SK-N-SH (cell line): ENCODE data around the gene OS9. TPM values are rescaled to one million over a fixed set of nuclear protein-coding genes. Genes with fewer than 3 reads are reported as not detected.
"Not testable (repeated sequence)": the region's sequence is repeated elsewhere in the genome, so short reads cannot be mapped to it uniquely, and the experiment has no call there.

Experiments used
- CTCF ChIA-PET: fragments of 300-600, 350-600 bp; formaldehyde crosslinking; extraction: SDS; loops from one replicate; lab custom pipeline; 2021; lab: Yijun Ruan, JAX
- POLR2A ChIA-PET: fragments of 350-600 bp; sonication (Branson Sonifier 250); formaldehyde crosslinking; extraction: SDS; loops from one replicate; lab custom pipeline; 2020; ENCODE audit warnings: antibody characterized with exemption, inconsistent platforms; lab: Yijun Ruan, JAX
- DNase-seq: peaks from one replicate; pipeline ENCODE4 v3.0.0; 2012
- H2AFZ ChIP-seq: fragments of 200-600 bp; sonication (generic); 2 replicates; pipeline ENCODE4 v1.8.1; 2016; ENCODE audit warnings: antibody characterized with exemption, mild to moderate bottlenecking, low read depth
- H3F3A ChIP-seq: fragments of 200-600 bp; sonication (generic); replicated peaks from 2 replicates; pipeline ENCODE3; 2016; ENCODE audit warnings: antibody characterized with exemption, mild to moderate bottlenecking; ENCODE audit not compliant: insufficient read depth
- H3K27ac ChIP-seq, 2 experiments: fragments of 200-500 bp in 1 of 2; fragments of 200-600 bp in 1 of 2; sonication (Bioruptor generic) in 1 of 2; sonication (generic), shearing (Covaris generic) in 1 of 2; 2 replicates each; pipeline versions ENCODE4 v1.5.1 to v1.6.1; 2014 to 2016; ENCODE audit warnings: low read depth in 2 of 2, inconsistent platforms in 1 of 2, low read length in 1 of 2, mild to moderate bottlenecking in 1 of 2, mixed read lengths in 1 of 2
- H3K27me3 ChIP-seq: fragments of 200-600 bp; sonication (generic), shearing (Covaris generic); 2 replicates; pipeline ENCODE4 v1.6.1; 2016; ENCODE audit warnings: mixed run types; ENCODE audit not compliant: insufficient read depth
- H3K36me3 ChIP-seq, 2 experiments: fragments of 200-500 bp in 1 of 2; fragments of 200-600 bp in 1 of 2; sonication (Bioruptor generic) in 1 of 2; sonication (generic) in 1 of 2; replicated peaks in 1 of 2; 2 replicates each; pipeline versions ENCODE3 to v1.5.1; 2014 to 2016; ENCODE audit warnings: low read length in 1 of 2, mild to moderate bottlenecking in 1 of 2; ENCODE audit not compliant: insufficient read depth in 2 of 2, control insufficient read depth in 1 of 2
- H3K4me1 ChIP-seq, 2 experiments: fragments of 200-500 bp in 1 of 2; fragments of 200-600 bp in 1 of 2; sonication (Bioruptor generic) in 1 of 2; sonication (generic), shearing (Covaris generic) in 1 of 2; 2 replicates each; pipeline versions ENCODE4 v1.5.1 to v1.6.1; 2014 to 2016; ENCODE audit warnings: low read depth in 1 of 2, low read length in 1 of 2, mixed run types in 1 of 2; ENCODE audit not compliant: insufficient read depth in 2 of 2, control insufficient read depth in 1 of 2
- H3K4me2 ChIP-seq: fragments of 200-600 bp; sonication (generic), shearing (Covaris generic); 2 replicates; pipeline ENCODE4 v1.6.1; 2017; ENCODE audit warnings: mixed run types
- H3K4me3 ChIP-seq, 2 experiments: fragments of 200-500 bp in 1 of 2; fragments of 200-600 bp in 1 of 2; sonication (Bioruptor generic) in 1 of 2; sonication (generic), shearing (Covaris generic) in 1 of 2; 2 replicates each; pipeline versions ENCODE4 v1.5.1 to v1.8.1; 2014 to 2016; ENCODE audit warnings: low read depth in 2 of 2, inconsistent platforms in 1 of 2, low read length in 1 of 2, mild to moderate bottlenecking in 1 of 2, mixed read lengths in 1 of 2, moderate library complexity in 1 of 2
- H3K79me2 ChIP-seq: fragments of 200-600 bp; sonication (generic); 2 replicates; pipeline ENCODE4 v1.8.1; 2017; ENCODE audit warnings: mild to moderate bottlenecking; ENCODE audit not compliant: insufficient read depth
- H3K9ac ChIP-seq: fragments of 200-600 bp; sonication (generic); 2 replicates; pipeline ENCODE4 v1.6.1; 2017; ENCODE audit warnings: mixed run types
- H3K9me2 ChIP-seq: fragments of 200-600 bp; sonication (generic); 2 replicates; pipeline ENCODE4 v1.6.1; 2017; ENCODE audit warnings: mixed run types
- H3K9me3 ChIP-seq: fragments of 200-600 bp; sonication (generic); 2 replicates; pipeline ENCODE4 v1.6.1; 2017; ENCODE audit warnings: mixed run types, mild to moderate bottlenecking, moderate library complexity
- H4K20me1 ChIP-seq: fragments of 200-600 bp; sonication (generic); 2 replicates; pipeline ENCODE4 v1.6.1; 2017; ENCODE audit warnings: mild to moderate bottlenecking, mixed run types; ENCODE audit not compliant: insufficient read depth
- CTCF ChIP-seq: fragments of 200-600 bp; sonication (generic); IDR thresholded peaks from 2 replicates; pipeline ENCODE4 v1.6.1; 2017; ENCODE audit warnings: antibody characterized with exemption, mild to moderate bottlenecking, moderate library complexity
- EP300 ChIP-seq, 2 experiments: IDR thresholded peaks; 2 replicates each; pipeline versions ENCODE4 v1.4.0 to v1.6.1; 2012; ENCODE audit warnings: borderline replicate concordance in 1 of 2, low read depth in 1 of 2, low read length in 1 of 2
- EZH2phosphoT487 ChIP-seq: fragments of 200-600 bp; sonication (generic); IDR thresholded peaks from 2 replicates; pipeline ENCODE4 v1.6.1; 2017; ENCODE audit warnings: low read depth, mixed run types, mild to moderate bottlenecking, antibody characterized with exemption, moderate library complexity, borderline replicate concordance
- FOXM1 ChIP-seq: IDR thresholded peaks from 2 replicates; pipeline ENCODE4 v1.4.0; 2012; ENCODE audit warnings: low read depth, mild to moderate bottlenecking
- IRF3 ChIP-seq: fragments of 150-350 bp; IDR thresholded peaks from 2 replicates; pipeline ENCODE4 v1.6.1; 2016; ENCODE audit warnings: mild to moderate bottlenecking, low read depth, low read length
- MAX ChIP-seq: IDR thresholded peaks from 2 replicates; pipeline ENCODE4 v1.4.0; 2012; ENCODE audit warnings: low read depth
- MEF2A ChIP-seq: IDR thresholded peaks from 2 replicates; pipeline ENCODE4 v1.4.0; 2012; ENCODE audit warnings: low read depth, borderline replicate concordance
- NRF1 ChIP-seq: IDR thresholded peaks from 2 replicates; pipeline ENCODE4 v1.6.1; 2012; ENCODE audit warnings: low read depth, mild to moderate bottlenecking, low read length
- POLR2AphosphoS5 ChIP-seq: IDR thresholded peaks from 2 replicates; pipeline ENCODE4 v1.6.1; 2012; ENCODE audit warnings: low read depth, low read length
- RAD21 ChIP-seq: IDR thresholded peaks from 2 replicates; pipeline ENCODE4 v1.6.1; 2012; ENCODE audit warnings: mild to moderate bottlenecking, low read length
- RCOR1 ChIP-seq: fragments of 150-350 bp; IDR thresholded peaks from 2 replicates; pipeline ENCODE4 v1.6.1; 2017; ENCODE audit warnings: antibody characterized with exemption, low read length
- REST ChIP-seq: IDR thresholded peaks from 2 replicates; pipeline ENCODE4 v1.6.1; 2012; ENCODE audit warnings: mild to moderate bottlenecking, low read depth, low read length, moderate library complexity
- RXRA ChIP-seq: IDR thresholded peaks from 2 replicates; pipeline ENCODE4 v1.4.0; 2012; ENCODE audit warnings: low read depth, mild to moderate bottlenecking, borderline replicate concordance
- SIN3A ChIP-seq: IDR thresholded peaks from 2 replicates; pipeline ENCODE4 v1.6.1; 2012; ENCODE audit warnings: low read depth, mild to moderate bottlenecking, low read length, moderate library complexity, borderline replicate concordance
- ZBTB33 ChIP-seq: IDR thresholded peaks from 2 replicates; pipeline ENCODE4 v1.4.0; 2012; ENCODE audit warnings: low read depth, borderline replicate concordance
- WGBS: methylation state at CpG from one replicate; pipeline ENCODE4 v1.1.6; 2017; ENCODE audit warnings: low lambda C conversion rate; 5-methylcytosine and 5-hydroxymethylcytosine counted together
- polyA plus RNA-seq, 3 experiments: library from polyadenylated mRNA; depleted of rRNA; stranded (reverse); fragments of >200 nt; gene quantifications; 2 replicates each; pipeline ENCODE4 v1.2.3, GENCODE V29; 2012

The OS9 gene
- polyA plus RNA-seq, 1 of the 3 experiments (the other 2 are of a cell fraction): 280 TPM

- no peak for TF ChIP-seq POLR2AphosphoS5
- TF ChIP-seq RXRA: no peak
- no peak for TF ChIP-seq REST
- TF ChIP-seq ZBTB33: no peak
- TF ChIP-seq FOXM1: no peak
These were observed 32.6 kb upstream of the OS9 start (continued) for GRCh38 chr12:57661376-57661775.

GRCh38 chr12:57665066-57665820, 28.7 kb upstream of the OS9 start:
- H3K9me3 ChIP-seq: peaks cover 11% of the 10 kb centered on the region
- H3K4me2 ChIP-seq, H3K36me3 ChIP-seq, CTCF ChIA-PET, H3K79me2 ChIP-seq, H3K4me3 ChIP-seq, H3K27ac ChIP-seq, H3F3A ChIP-seq, H3K9me2 ChIP-seq, POLR2A ChIA-PET, DNase-seq, H3K27me3 ChIP-seq, H3K9ac ChIP-seq, H4K20me1 ChIP-seq, H3K4me1 ChIP-seq, H2AFZ ChIP-seq: not testable (repeated sequence)
- WGBS: 53% methylated on average over 8 of the region's 34 CpGs

GRCh38 chr12:57666897-57667296, 27.0 kb upstream of the OS9 start:
- 37% methylated on average over 5 of the region's 5 CpGs for WGBS
- CTCF ChIA-PET: interaction anchor here (1.1 to 1.6 kb wide), 3 partner anchors 9 to 34 kb away, joined by 3 to 4 read pairs (median 3); partner anchors contain the start of gene B4GALNT1
- TF ChIP-seq NRF1 (no peak), EP300 (IDR thresholded peaks at IDR 0.05; ENCODE audit: borderline replicate concordance in 1 of 2, low read depth in 1 of 2, low read length in 1 of 2) (no peak), RXRA (no peak), SIN3A (no peak), CTCF (no peak), POLR2AphosphoS5 (no peak), MEF2A (no peak), RAD21 (no peak), IRF3 (no peak), MAX (no peak), RCOR1 (no peak), EZH2phosphoT487 (no peak)

More at GRCh38 chr12:57666897-57667296, 27.0 kb upstream of the OS9 start:
- H3K9me3 ChIP-seq: peaks cover 2% of the 10 kb centered on the region; the same call in 1 of the 2 replicates
- POLR2A ChIA-PET: no interaction called here
- H3K9ac ChIP-seq: no peak overlapping the region
- no peaks in the 10 kb centered on the region for H3F3A ChIP-seq
- no peak overlapping the region for H3K4me3 ChIP-seq
- no peak overlapping the region for H3K4me2 ChIP-seq
- H3K27ac ChIP-seq: no peak overlapping the region
- no peaks in the 10 kb centered on the region for H3K9me2 ChIP-seq
- no peaks in the 10 kb centered on the region; the same call in 1 of the 2 replicates for H3K27me3 ChIP-seq
- no peaks in the 10 kb centered on the region for H3K36me3 ChIP-seq
- H2AFZ ChIP-seq: no peak overlapping the region
- no peaks in the 10 kb centered on the region for H4K20me1 ChIP-seq
- no peaks in the 10 kb centered on the region for H3K4me1 ChIP-seq
- no peak for DNase-seq
- no peaks in the 10 kb centered on the region for H3K79me2 ChIP-seq
